ENCODE results near the gene MSX1. TPM values are rescaled to one million over a fixed set of nuclear protein-coding genes. Genes with fewer than 3 reads are reported as not detected.

MSX1 gene
- total RNA-seq, 1 experiment from 2014 or later: 59.9 TPM

DNA sequence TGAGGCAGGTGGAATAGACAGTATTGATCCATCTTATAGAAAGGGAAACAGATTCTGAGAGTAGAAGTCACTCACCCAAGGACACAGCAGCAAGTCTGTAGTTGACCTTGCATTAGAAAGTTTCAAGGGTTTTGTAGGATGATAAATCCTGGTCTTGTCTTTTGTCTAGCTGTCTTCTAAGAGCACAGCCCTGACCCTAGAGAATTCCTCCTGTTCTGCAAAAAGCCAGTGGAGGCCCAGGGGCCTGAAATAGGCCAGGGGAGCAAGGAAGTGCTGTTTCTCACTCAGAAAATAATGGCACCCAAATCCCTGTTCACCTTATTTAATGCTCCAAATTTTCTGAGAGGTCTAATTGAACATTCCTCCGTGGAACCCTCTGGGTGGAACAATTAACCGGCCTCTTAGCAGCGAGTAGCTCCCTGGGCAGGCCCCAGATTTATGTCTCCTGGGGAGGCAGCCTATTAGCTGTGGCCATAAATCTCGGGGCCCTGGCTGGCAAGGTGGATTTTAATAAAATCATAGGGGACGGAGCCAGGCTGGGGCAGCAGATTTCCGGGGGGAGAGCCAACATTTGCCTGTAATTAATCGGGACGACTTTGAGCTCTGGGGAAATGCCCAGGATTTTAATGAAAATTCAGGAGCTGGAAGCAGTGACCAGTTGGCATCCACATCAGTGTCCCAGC is 49.2 kb upstream of the MSX1 start:
- ChIA-PET RAD21 (ENCODE audit: low non-redundant PET in 1 of 2, low total read pairs in 2 of 2, uncharacterized antibody in 2 of 2, unreplicated experiment in 2 of 2) (no interaction called here), CTCF (no interaction called here), POLR2A (no interaction called here)
- no peaks in the 10 kb centered on the region for H3K36me3 ChIP-seq (ENCODE audit: control insufficient read depth in 1 of 2, insufficient read depth in 2 of 2, low read length in 2 of 2)
- no peaks in the 10 kb centered on the region for H4K20me1 ChIP-seq (ENCODE audit: insufficient read depth)
- ATAC-seq (no peak), DNase-seq (ENCODE audit: low read depth, low spot score) (no peak)
- TF ChIP-seq SP1 (IDR thresholded peaks at IDR 0.05; ENCODE audit: low read depth): no peak
- no peak for TF ChIP-seq CTCF (IDR thresholded peaks at IDR 0.05 in 2 of 3, conservative IDR thresholded peaks at IDR 0.05 in 1 of 3; ENCODE audit: borderline replicate concordance in 1 of 3, insufficient read depth in 1 of 3, low read depth in 2 of 3, low read length in 2 of 3)
- TF ChIP-seq CBX3 (IDR thresholded peaks at IDR 0.05; ENCODE audit: low read depth): no peak
- no peak for TF ChIP-seq ZNF274 (IDR thresholded peaks at IDR 0.05; ENCODE audit: low read depth, low read length)
- TF ChIP-seq, protein P1, sequence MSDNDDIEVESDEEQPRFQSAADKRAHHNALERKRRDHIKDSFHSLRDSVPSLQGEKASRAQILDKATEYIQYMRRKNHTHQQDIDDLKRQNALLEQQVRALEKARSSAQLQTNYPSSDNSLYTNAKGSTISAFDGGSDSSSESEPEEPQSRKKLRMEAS (IDR thresholded peaks at IDR 0.05): no peak
- no peak for TF ChIP-seq SIN3A (IDR thresholded peaks at IDR 0.05; ENCODE audit: low read depth)
- no peak for TF ChIP-seq ATF3 (IDR thresholded peaks at IDR 0.05)
- no peak for TF ChIP-seq POLR2A (IDR thresholded peaks at IDR 0.05; ENCODE audit: borderline replicate concordance, extremely low read depth, insufficient read depth, insufficient read length)
- intact Hi-C loops (cut with micrococcal nuclease): no loop called here
- H3K4me1 ChIP-seq (ENCODE audit: control insufficient read depth in 1 of 2, insufficient read depth in 2 of 2, low read length in 2 of 2): peaks cover 0 to 1% of the 10 kb centered on the region in 2 experiments; a peak in 1 of 4 replicates
- peaks cover 0 to 3% of the 10 kb centered on the region in 2 experiments; a peak in 1 of 4 replicates for H3K9me3 ChIP-seq (ENCODE audit: control insufficient read depth in 1 of 2, insufficient read depth in 1 of 2, low read depth in 1 of 2, low read length in 2 of 2)
- H2AFZ ChIP-seq (ENCODE audit: low read depth, low read length, poor library complexity, severe bottlenecking): no peak overlapping the region
- H3K9ac ChIP-seq (ENCODE audit: low read length): no peak overlapping the region
- H3K4me2 ChIP-seq (ENCODE audit: low read length): no peak overlapping the region
- H3K27ac ChIP-seq (ENCODE audit: low read depth, low read length): no peak overlapping the region
- H3K9me2 ChIP-seq (ENCODE audit: insufficient read depth): no peaks in the 10 kb centered on the region
- BruUV-seq (replicated peaks): no TSS peak
- no peaks in the 10 kb centered on the region for H3K79me2 ChIP-seq (ENCODE audit: insufficient read depth, low read length)
- no peak overlapping the region for H3K4me3 ChIP-seq (replicated peaks in 1 of 2; ENCODE audit: low read depth in 1 of 2, low read length in 2 of 2)
- H3K27me3 ChIP-seq (ENCODE audit: insufficient read depth, low read length): no peaks in the 10 kb centered on the region

Data from HCT116 (cell line).